HG03342 (cell line): ENCODE data around the gene C1orf122.

Experiments used
- ATAC-seq: cut with Tn5 transposase; IDR thresholded peaks from one replicate; pipeline ENCODE4 v1.9.1; 2021; ENCODE audit warnings: mild to moderate bottlenecking, moderate library complexity; ENCODE audit not compliant: unreplicated experiment

C1orf122 gene

DNA sequence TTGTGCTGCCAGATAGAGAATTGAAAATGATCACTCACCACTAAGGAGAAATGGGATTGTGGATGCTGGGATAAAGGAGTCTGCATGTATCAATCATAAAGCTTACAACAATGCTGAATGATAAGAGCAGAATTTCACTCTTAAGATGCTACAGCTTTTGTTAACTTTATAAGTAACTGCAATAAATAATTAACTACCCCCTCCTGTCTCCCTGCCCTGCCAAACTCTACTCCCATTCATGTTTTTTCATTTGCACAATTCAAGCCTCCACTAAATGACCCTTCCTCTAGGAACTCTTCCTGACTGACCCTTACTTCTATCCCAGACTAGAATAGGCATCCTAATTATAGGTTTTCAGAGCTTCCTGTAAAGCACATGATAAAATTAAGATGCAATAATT, 36.9 kb downstream of the C1orf122 start:
- no peak for ATAC-seq

DNA sequence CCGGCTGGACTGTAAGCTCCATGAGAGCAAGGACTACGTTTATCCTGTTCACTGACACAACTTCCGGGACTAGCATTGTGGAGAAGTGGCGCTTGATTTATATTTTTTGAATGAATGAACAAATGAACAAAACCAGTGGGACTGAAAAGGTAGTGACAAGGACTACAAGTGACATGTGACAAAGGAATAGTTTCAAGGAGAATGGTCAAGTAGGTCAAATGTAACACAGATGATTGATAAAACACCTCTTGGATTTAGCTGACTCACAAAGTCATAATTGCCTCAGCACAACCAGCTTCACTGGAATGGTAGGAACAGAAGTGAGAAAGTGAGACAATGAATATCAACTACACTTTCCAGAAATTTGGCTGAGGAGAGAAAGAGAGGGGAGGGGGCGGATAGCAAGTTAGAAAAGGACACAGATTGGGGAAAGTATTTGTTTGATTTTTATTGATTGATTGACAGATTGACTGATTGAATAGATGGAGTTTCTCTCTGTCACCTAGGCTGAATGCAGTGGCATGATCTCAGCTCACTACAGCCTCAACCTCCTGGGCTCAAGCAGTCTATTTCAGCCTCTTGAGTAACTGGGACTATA, 37.6 kb downstream of the C1orf122 start:
- no peak for ATAC-seq

DNA sequence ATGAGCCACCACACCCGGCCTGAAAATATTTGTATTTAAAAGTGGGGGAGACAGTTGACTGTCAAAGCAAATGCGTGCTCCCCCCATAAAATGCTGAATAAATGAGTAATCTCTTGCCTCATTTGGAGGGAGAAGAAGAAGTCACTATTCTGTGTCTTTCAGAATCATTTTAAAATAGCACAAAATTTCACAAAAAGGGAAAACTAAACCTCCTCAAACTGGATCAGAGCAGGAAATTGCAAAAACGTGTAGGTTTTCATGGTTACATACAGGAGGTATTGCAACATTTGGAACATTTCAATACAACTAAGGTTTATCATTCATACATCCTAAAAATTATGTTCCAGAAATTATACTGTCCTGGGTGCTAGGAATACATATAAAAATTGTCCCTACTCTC, 38.2 kb downstream of the C1orf122 start:
- ATAC-seq = no peak

DNA sequence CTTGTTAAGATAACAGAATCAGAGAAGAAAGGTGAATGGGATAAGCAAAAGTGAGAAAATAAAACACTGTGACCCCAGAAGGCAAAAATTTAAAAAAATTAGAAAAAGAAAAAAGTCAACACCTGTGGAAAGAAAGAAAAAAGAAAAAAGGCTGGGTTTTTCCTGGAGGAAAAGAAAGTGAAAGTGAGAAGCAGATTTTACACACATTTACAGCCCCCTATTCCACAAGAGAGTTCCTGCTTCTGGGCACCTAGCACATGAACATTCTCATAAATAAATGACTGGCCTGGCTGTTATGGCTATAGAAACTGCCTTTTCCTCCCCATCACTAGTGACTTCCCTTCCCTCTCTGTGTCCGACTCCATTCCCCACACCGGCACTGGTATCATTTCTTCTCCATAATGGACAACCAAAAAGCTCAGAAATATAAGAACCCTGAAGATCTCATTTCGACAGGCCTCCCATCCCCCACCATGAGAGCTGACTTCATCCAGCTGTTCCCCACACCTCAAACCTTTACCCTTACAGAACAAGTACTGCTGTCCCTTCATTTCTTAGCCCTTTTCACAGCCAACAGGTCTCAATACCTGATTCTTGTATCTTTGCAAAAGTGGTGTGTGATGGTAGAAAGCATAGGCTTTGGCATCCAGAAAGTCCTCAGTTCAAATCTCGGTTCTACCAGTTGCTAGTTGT, 39.2 kb downstream of the C1orf122 start:
- no peak for ATAC-seq

DNA sequence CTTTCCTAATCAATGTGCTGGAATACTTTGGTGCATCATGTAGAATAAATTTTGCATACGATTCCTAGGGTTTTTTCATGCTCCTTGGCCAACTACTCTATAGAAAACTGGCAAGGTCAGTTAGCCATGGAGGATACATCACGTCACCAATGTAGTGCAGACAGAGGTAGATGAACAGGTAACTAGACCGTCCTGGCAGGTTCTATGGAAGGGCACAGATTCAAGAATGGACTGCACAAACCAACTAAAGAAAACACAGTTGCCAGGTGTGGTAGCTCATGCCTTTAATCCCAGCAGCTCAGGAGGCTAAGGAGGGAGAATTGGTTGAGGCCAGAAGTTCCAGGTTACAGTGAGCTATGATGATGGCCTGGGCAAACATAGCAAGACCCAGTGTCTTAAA, 41.9 kb downstream of the C1orf122 start:
- no peak for ATAC-seq

DNA sequence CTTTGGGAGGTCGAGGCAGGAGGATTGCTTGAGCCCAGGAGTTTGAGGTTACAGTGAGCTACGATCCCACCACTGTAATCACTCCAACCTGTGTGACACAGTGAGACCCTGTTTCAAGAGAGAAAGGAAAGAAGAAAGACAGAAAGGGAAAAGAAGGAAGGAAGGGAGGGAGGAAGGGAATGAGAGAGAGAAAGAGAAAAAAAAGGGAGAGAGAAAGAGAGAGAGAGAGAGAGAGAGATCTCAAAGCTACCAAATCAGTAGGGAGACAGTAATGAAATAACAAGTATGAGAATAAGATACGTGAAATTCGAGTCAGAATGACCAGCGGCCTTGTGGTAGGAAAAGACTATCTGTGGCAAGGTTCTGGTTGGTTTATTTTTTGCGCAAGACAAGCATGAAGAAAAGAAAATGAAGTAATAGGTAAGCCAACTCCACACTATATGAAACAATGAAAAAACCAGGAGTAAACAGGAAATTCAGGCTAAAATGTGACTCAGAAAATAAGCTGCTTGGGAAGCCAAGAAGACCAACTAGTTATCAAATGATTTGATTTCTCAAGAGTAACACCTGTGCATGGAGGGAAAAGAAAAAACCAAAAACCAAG, 42.9 kb downstream of the C1orf122 start:
- ATAC-seq = no peak

DNA sequence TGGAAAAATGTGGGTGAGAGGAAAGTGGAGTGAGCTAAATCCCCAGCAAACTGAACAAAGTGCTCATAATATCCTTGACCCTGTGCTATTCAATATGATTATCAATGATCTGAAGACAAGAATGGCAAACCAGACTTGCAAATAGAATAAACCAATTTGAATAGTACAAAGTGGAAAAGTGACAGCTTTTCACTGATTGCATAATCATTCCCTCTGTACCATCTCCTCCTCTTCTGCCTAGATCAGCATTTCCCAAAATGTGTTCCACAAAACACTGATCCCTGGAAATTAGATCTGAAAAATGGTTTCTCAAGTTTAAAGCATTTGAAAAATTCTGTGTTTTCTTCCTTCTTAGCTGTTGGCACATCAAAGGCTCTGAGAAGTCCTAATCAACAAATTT, 43.7 kb downstream of the C1orf122 start:
- no peak for ATAC-seq

DNA sequence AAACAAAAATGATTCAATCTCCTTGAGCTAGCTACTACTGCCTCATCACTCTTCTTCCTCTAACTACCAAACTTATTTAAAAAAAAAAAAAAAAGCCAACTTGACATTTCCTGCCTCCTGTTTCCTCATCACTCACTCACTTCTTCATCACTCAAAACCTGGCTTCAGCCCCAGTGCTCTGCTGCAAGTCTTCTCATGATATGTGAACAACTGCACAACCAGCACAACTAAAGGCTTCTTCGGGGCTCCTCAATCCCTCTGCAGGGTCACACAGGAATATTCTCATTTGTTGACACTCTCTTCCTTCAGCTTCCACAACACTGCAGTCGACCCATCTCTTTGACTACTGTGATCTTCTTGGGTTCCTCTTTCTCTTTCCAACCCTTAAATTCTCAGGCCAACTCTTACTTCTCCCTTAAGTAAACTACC, 44.2 kb downstream of the C1orf122 start:
- ATAC-seq = no peak

DNA sequence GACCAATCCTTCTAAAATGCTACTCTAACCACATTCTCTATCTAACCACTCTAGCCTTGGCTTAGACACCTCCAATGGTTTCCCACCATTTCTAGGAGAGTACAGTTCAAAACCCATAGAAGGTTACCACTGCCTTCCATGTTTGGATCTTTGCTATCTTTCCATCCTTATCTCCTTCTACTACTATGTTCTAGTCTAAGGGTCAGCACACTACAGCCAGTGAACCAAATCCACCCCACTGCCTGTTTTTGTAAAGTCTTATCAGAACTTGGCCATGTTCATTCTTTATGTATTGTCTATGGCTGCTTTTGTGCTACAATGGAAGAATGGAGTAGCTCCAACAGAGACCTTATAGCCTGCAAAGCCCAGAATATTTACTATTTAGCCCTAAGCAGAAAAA, 45.6 kb downstream of the C1orf122 start:
- ATAC-seq = no peak

DNA sequence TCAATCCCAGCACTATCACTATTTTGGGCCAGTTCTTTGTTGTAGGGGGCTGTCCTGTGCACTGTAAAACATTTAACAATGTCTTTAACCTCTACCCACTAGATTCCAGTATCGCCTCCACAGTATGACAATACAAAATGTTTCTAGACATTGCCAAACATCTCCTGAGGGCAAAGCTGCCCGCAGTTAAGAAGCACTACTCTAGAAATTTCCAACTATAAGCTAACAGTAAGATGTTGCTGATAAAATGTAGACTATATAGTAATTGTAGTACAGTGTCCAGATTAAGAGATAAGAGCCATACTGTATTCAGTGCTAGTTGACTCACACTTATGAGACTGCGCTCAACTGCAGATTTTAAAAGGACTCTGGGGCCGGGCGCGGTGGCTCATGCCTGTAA, 46.8 kb downstream of the C1orf122 start:
- no peak for ATAC-seq
